GM19240 (cell line): ENCODE measurements around the gene ZNF831.

Experiments
- DNase-seq: peaks from one replicate; pipeline ENCODE4 v3.0.0; 2011; ENCODE audit warnings: low spot score; ENCODE audit not compliant: insufficient read length

ZNF831 gene

DNA sequence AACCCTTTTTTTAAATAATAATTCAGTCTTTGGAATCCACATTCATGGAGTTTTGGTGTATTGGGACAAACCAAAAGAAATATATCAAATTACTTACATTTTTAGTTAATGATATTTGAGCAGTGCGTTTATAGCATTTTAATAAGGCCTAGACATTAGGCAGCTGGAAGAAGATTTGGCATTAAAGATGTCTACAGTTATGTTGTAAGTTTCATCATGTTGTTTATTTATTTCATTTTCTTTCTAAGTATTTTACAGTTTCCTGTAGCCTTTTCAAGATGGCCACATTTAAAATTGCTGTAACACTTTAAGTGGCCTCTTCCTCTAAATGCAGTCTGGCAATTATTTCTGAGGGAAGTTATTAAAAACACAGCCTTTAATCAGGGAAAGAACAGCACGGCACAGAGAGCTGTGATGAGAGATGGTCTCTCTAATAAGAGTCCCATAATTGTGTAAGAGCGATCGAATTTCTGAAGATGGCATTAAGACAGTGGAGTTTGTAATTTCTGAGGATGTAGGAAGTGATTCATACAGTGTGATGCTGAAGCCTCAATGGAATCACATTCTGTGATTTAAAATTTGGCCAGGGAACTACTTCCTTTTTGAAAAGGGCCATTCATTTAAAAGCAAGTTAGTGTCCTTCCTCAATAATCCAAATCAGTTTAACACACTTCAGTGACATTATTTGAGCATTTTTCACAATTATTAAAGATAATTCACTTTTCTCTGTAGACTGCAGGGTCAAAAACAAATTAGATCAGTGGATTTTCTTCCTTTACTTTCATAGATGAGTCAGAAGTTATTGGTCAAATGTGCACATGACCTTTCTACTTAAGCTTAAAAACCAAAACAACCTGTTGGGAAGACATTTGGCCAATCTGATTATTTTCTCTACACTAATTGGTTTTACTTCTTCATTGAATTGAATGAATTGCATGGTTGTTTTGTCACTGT is 84.4 kb downstream of the ZNF831 start:
- no peak for DNase-seq

GRCh38 chr20:59250293-59250692 is 86.7 kb downstream of the ZNF831 start:
- no peak for DNase-seq

DNA sequence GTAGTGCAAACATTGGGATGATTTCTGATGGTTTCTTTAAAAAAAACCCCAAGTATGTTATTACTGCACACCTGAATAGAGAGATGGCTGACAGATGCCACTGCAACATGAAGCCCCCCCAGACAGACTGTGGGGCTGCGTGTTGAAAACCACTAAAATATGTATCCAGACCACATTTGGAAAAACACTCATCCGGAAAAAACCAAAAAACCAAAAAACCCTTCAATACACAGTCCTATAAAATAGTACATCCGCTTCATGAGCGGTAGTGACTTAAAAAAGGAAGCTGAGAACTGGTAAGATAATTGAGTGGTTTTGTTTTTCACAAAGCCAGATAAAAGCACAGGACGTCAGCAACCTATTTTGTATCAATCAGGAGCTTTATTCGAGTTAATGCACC is 89.7 kb downstream of the ZNF831 start:
- no peak for DNase-seq

DNA sequence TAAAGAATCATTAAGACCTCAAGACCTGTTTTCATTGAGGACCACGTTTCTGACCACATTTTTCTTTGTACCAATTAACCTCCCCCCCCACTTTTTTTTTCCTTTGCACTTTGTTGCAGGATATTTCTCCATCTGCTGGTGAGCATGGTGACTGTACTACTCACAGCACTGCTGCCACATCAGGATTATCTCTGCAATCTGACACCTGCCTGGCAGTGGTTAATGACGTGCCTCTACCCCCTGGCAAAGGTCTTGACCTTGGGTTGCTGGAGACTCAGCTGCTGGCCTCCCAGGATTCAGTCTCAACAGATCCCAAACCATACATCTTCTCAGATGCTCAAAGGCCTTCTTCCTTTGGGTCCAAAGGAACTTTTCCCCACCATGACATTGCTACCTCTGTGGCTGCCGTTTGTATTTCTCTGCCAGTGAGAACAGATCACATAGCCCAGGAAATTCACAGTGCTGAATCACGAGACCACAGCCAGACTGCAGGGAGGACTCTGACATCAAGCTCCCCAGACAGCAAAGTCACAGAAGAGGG is 90.2 kb downstream of the ZNF831 start:
- DNase-seq: no peak

- DNase-seq: no peak
These were observed 91.6 kb downstream of the ZNF831 start for GRCh38 chr20:59255256-59255655.

DNA sequence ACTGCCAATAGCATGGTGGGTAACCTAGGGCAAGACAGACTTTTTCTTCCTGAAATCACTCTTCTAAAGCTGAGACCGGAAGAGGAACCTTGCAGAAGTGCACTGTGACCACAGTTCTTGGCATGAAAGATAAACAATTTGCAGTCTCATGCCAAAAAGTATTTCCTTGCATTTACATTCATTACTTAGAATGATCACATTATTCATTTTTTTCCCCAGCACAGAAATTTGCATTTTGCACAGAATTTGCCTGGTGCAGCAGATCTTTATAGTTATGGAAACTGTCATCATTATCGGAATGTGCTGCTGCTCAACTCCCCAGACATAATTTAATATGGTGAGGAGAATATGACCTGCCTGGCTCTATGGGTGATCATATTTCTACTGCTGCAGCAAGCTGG is 94.6 kb downstream of the ZNF831 start:
- DNase-seq: no peak

DNA sequence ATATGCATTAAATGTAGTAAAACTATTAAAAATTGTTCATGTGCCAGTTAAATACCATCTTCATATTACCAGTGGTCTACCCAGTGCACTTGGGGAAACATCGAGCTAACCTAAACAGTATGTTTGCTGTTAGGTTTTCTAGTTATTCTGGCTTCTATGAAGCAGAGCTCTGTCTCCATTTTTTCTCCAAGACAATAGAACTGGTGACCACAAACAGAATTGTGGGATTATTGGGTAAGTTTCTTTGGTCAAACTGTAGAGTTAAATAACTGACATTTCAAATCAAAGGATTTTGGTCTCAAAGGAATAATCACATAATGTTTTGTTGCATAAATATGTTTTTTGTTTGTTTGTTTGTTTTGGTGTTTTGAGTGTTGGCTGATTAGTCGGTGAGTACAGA is 96.3 kb downstream of the ZNF831 start:
- DNase-seq: no peak

GRCh38 chr20:59265298-59265697 is 101.7 kb downstream of the ZNF831 start:
- no peak for DNase-seq

DNA sequence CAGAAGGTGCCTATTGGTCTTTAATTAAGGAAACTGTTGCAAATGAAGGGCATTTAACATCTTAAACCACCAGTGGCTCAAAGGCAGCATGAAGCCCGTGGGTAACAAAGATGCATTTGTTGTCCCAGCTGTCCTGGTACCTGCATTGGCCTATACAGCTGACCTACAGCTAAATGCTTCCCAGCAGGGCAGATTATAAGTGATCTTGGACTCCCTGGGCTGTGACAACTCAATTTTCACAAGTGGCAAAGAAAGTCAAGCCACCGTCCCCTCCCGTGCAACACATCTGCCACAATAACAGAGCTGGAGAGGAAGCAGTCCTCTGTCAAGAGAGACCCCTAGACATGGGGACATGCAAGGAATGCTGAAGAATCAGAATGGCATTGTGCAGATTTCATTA is 105.2 kb downstream of the ZNF831 start:
- no peak for DNase-seq

DNA sequence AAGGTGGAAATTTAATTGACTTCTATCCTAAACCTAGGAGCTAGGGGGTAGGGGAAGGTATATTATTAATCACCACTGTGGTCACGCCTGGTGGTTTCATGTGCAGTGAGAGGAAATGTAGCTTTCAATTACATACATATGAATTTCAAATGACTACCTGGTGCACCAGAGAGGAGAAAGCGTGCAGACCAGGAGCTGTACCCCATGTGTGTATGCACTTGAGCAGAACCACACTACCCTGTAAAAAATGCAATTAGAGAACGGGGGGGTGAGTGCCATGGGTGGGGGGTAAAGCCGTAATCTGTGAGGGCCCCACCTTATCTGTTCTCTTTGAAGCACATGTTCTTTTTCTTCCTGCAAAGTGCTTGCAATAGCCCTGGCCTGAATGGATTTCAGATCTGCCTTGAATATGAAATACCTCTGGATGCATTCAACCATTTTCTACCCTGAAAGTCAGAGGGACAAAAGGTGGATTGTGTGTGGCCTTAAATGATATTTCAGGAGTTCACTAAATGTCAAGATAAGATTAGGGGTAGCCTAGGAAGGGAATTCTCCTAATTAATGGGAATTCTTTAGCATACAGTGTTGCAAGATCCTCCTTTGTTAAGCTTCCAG is 105.9 kb downstream of the ZNF831 start:
- DNase-seq: no peak

- no peak for DNase-seq
These were observed 106.8 kb downstream of the ZNF831 start for GRCh38 chr20:59270380-59270779.

- DNase-seq: no peak
These were observed 110.2 kb downstream of the ZNF831 start for GRCh38 chr20:59273739-59274357.

DNA sequence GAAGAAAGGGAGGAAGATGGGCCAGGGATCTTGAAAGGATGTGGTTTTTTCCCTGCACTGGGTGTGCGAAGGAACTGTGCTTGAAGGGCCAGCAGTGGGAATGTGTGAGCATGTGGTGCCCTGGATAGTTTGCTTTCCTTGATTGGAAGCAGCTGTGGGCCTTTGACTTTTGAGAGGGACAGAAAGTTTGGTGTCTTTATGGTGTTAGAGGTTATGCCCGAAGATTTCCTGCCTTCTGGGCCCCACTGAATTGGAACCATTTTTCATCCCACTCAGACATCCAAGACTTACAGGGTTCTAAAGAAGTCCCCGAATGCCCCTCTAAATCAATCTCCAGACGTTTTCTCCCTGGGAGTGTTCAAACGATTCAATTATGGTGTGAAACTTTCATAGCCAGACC is 113.3 kb downstream of the ZNF831 start:
- no peak for DNase-seq

DNA sequence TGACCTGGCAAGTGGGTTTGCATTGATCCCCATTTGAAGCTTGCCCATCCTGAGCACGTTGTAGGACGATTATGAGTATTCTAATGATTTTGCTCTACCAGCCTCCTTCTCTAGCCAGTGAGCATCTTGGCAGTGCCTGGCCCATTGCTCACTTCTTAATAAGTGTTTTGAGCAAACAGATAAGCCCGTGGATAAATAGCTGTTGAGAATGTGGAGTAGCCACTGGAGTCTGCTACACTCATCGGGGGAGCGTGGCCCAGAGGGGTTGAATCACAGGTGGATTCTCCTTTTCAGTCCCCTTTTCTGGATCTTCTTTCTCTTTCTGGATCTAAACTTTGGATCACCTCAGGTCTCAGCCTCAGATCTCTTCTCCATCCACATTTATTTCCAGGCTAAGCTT is 120.8 kb downstream of the ZNF831 start:
- no peak for DNase-seq

GRCh38 chr20:59289994-59290393 is 126.4 kb downstream of the ZNF831 start:
- no peak for DNase-seq

DNA sequence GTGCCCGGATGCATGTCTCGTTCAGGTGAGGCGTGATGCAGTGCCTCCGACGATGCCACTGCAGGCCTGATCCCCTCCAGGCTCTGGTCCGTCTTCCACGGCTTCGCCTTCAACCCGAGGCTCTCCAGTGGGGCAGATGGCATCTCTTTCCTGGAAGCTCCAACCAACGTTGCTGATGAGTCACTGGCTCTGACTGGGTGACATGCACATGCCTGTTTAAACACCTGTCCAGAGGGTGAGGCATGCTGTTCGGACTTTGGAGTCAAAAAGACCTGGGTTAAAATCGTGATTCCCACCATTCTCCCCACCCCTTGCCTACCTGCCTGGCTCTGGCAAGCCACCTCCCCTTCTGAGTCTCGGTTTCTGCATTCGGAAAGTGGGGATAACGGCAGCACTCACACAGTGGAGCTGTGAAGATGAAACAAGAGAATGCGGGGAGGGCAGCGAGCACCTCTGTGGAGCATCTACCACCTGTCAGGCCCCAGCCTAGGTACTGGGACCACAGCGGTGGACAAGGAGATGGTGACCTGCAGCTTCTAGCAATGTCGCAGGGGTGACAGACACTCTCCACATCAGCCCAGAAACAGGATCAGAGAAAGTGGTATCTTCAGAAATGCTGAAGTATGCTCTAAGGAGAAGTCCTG is 128.2 kb downstream of the ZNF831 start:
- DNase-seq: no peak

DNA sequence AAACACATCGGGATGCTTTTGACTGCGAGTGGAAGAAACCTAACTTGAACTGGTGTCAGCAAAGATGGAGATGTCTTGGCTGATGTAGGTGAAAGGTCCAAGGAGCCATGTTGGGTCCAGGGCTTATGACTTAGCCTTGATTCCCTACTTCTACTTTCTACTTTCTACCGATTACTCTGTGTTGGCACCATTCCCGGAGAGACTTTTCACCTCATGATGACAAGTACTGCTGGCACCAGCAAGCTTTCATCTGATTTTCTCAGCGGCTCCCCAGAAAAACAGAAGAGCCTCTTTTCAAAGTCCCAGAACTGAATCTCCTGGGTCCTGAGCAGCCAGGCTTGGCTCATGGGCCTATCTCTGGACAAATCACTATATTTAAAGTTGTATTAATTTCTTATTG is 131.9 kb downstream of the ZNF831 start:
- DNase-seq: no peak

DNA sequence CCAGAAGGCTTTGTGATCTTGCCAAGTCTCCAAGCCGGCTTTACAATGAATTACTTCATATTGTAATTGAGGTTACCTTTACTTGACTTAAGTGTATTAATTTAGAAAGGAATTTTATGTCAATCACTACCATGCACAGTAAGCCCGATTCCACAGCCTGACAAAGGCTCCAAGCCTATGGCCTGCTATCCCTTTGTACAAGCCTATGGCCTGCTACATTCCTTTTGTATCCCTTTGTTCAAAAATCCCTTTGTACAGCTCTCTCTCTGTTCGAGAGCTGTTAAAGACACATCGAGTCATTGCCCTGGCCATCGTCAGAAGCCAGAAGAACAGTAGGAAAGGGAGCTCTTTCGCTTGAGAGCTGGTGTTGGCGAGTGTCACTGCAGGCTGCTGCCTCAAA is 134.1 kb downstream of the ZNF831 start:
- DNase-seq: no peak

DNA sequence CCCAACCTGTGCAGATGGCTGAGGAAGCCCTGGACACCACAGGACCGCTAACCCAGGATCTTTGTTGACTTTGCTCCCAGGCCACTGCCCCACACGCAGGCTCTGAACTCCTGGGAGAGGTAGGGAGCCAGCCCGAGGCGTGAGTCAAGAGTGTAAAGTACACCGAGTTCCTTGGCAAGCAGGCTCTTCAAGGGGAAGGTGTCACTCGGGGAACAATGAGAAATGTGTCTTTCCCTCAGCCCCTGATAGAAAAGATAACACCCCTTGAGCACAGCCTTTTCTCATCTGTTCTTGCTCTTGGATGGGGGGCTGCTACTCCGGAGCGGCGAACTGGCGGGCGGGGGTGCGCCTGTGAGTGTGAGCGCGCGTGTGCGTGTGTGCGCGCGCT is 136.3 kb downstream of the ZNF831 start:
- DNase-seq: no peak

DNA sequence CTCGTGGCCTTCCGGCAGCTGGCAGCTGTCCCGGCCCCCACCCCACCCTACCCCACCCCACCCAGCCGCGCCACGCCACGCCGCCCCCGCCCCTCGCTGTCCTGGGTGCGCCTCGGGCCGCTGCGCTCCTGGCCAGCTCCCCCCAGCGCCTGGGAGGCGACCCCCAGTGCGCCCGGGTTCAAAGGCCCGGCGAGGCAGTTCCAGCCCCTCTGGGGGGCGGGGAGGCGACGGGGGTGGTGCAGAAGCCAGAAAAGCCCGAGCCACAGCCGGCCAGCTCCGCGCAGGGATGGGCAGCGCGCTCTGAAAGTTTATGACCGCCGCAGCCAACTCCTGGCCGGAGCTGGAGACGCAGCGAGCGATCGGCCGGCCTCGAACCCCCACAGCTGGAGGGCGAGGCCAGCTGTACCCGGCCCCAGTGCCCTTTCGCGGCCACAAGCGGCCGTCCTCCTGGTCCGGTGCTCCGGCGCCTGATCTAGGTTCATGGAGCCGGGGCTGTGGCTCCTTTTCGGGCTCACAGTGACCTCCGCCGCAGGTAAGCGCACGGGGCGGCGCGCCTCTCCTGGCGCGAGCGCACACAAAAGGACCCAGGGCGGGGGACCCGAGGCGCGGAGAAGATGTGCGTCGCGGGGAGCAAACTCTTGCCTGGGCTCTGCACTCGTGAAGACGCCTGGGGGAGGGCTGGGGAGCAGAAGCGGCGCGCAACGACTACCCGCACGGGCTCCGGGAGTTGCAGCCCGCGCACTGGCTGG is 136.9 kb downstream of the ZNF831 start, which contains the start of gene EDN3:
Gene EDN3, plus strand, starts transcription at position 279 of the 749 bp plus-strand sequence. Its CDS starts 202 bp downstream, at position 481.
- DNase-seq: no peak
